Measurements from ENCODE around the gene MEMO1. TPM values are rescaled to one million over a fixed set of nuclear protein-coding genes. Genes with fewer than 3 reads are reported as not detected.
"Not testable (repeated sequence)": the region's sequence is repeated elsewhere in the genome, so short reads cannot be mapped to it uniquely, and the experiment has no call there.

The MEMO1 gene
- total RNA-seq, 2 experiments from 2014 or later, result 70.3 to 73.1 TPM

DNA sequence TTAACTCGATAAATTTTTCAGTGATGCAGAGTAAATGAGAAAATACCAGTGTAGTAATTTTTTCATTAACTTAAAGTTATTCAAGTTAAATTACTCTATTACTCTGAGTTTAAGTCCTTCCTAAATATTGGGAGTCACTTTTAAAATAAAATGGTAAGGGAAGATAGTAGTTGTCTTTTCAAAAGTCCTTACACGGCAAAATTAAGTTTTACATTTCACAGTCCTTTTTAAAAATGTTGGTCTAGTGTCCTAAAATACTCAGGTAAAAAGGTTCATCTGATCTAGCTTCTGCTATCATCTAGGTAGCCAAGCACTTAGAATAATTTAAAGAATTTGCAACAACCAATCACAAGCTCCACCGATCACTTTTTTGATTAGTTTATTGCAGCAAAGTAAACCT, 146.9 kb downstream of the MEMO1 start:
- ChIA-PET POLR2A (no interaction called here), CTCF (no interaction called here)

DNA sequence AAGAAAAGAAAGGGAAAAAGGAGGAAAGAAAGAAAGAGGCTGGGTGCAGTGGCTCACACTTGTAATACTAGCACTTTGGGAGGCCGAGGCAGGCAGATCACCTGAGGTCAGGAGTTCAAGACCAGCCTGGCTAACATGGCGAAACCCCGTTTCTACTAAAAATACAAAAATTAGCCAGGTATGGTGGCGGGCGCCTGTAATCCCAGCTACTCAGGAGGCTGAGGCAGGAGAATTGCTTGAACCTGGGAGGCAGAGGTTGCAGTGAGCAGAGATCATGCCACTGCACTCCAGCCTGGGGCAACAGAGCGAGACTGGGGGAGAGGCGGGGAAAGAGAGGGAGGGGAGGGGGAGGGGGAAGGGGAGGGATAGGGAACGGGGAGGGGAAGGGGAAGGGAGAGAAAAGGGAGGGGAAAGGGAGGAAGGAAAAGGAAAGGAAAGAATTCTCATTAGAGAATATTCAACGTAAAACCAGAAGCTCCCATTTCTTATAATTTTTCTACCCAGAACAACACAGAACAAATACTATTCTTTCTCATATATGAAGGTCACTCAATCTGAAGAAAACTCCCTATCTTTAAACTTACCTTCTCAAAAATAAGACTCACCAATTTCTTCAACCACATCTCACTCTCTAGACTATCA, 147.7 kb downstream of the MEMO1 start:
- CTCF ChIA-PET, POLR2A ChIA-PET: not testable (repeated sequence)

DNA sequence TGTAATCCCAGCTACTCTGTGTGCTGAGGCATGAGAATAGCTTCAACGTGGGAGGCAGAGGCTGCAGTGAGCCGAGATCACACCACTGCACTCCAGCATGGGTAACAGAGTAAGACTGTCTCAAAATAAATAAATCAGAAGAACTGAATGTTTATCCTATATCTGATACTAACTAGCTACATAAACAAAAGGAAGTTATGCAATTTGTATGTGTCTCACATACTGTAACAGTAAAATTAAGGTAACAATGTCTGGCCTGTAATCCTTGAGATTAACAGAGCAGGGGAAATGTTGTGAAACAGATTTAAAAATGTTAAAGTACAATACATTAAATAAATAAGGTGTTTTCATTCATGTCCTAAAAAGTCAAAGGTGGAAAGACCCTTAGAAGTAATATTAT, 150.8 kb downstream of the MEMO1 start:
- ChIA-PET POLR2A (no interaction called here), CTCF (no interaction called here)

DNA sequence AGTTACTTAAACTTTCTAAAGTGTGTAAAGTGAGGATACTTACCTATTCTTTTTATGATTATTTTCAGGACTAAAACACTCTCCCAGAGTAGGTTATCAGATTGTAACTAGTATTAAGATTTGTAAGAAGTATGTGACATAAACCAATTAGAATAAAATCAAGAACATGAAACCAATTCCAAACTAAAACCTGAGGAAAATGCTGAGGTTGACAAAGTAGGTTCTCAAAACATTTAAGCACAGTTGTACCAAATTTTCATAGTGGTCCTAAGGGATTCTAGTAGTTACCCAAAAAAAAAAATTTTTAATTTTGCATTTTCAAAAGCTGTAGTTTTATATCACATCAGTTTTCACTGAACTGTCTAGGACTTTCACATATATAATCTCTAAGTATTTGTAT, 157.3 kb downstream of the MEMO1 start:
- ChIA-PET POLR2A (no interaction called here), CTCF (no interaction called here)

GRCh38 chr2:31842150-31842549, 168.7 kb downstream of the MEMO1 start:
- POLR2A ChIA-PET, CTCF ChIA-PET: not testable (repeated sequence)

- POLR2A ChIA-PET, result no interaction called here
- CTCF ChIA-PET, result no interaction called here
Observed at GRCh38 chr2:31835450-31835849, 175.4 kb downstream of the MEMO1 start.

DNA sequence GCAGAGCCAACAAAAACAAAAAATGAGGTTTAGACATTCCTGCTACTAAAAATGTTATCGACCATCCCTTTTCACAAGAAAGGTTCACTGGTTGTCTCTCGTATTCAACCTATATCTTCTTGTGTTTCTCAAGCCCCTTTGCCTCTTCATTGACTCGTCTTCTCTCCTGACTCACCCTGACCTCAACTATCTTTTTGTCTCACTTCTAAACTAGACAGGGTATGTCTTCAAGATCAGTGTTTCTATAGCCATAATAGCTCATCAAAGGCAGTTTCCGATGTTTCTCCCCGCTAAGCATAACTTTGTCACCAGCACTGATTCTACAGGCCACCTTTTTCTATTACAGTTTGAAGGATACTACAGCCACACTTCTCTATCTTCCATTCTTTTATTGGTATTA, 178.4 kb downstream of the MEMO1 start:
- ChIA-PET POLR2A (no interaction called here), CTCF (no interaction called here)

DNA sequence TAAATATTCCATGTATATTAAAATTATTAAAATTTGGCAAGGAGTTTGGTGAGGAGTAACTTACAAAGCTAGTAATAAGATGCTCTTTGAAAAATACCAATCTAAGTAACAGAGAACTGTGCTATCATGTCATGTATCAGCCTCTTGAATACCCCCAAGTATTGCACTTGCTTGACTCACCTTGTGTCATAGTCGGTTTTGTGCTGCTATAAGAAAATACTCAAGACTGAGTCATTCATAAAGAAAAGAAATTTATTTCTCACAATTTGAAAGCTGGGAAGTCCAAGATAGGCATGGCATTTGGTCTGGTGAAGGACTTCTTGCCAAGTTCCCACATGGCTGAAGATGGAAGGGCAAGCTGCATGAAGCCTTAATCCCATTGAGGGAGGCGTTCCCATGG, 179.2 kb downstream of the MEMO1 start:
- CTCF ChIA-PET, result no interaction called here

GRCh38 chr2:31828891-31829290, 181.9 kb downstream of the MEMO1 start:
- CTCF ChIA-PET, result no interaction called here
- POLR2A ChIA-PET, result interaction anchor here (0.6 kb wide), 1 partner anchor 199 kb away, joined by 4 read pairs; no protein-coding TSS in a partner anchor

More for the DNA sequence above, 179.2 kb downstream of the MEMO1 start:
- POLR2A ChIA-PET, result no interaction called here

GRCh38 chr2:31823558-31823957, 187.2 kb downstream of the MEMO1 start:
- CTCF ChIA-PET, result no interaction called here
- POLR2A ChIA-PET, result no interaction called here

DNA sequence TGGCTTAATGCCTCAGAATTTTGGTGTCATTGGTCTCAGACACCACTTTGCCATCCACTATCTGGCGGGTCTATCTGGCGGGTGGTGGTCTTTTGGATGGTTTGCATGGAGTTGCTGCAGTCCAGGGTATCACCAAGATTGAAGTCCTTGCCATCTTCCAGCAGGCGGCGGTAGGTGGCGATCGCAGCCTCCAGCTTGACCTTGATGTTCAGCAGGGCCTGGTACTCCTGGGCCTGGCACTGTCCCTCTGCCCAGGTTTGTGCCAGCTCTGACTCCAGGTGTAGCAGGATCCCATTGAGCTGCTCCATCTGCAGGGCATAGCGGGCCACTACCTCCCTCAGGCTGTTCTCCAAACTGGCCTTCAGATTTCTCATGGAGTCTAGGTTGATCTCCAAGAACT, 188.2 kb downstream of the MEMO1 start:
- CTCF ChIA-PET, result no interaction called here

More for the DNA sequence above, 188.2 kb downstream of the MEMO1 start:
- POLR2A ChIA-PET, result no interaction called here

Other genes with a start within 250 kb of the MEMO1 start
- 10 to 100 TPM; 78.3 to 81.2 TPM for gene DPY30, start 28.8 kb upstream of the MEMO1 start, total RNA-seq
- 10 to 100 TPM; 18.8 to 19.5 TPM for gene SPAST, start 52.5 kb upstream of the MEMO1 start, total RNA-seq
- 10 to 100 TPM; 28.4 to 29.2 TPM for gene SLC30A6, start 154.9 kb upstream of the MEMO1 start, total RNA-seq